GM12874 (cell line): Measurements from ENCODE around the gene RGS13.

ENCODE experiments used
- TF ChIP-seq, protein P1 (sequence below): IDR thresholded peaks from 2 replicates; pipeline ENCODE4 v1.5.1; 2011; ENCODE audit warnings: low read depth, mild to moderate bottlenecking, control low read depth, low read length, moderate library complexity; ENCODE audit not compliant: insufficient read depth

Gene RGS13

DNA sequence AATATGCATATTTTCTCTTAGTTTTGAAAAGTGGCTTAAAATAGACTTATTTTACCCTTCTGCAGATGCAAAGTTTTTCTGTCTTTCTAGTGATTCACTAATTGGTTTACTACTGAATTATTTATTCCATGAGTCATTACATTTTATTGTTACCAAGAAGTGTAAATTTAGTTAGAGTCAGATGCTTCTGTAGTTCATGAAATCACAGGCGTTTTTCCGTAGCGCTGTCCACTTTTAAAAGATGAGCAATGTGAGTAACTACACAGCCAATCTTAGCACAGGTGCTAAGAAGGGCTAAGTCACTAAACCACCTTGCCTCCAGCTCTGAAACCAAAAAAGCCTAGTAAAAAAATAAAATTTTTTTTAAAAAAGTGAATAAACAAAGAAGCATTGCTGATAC, 24.7 kb downstream of the RGS13 start:
- TF ChIP-seq, protein P1, sequence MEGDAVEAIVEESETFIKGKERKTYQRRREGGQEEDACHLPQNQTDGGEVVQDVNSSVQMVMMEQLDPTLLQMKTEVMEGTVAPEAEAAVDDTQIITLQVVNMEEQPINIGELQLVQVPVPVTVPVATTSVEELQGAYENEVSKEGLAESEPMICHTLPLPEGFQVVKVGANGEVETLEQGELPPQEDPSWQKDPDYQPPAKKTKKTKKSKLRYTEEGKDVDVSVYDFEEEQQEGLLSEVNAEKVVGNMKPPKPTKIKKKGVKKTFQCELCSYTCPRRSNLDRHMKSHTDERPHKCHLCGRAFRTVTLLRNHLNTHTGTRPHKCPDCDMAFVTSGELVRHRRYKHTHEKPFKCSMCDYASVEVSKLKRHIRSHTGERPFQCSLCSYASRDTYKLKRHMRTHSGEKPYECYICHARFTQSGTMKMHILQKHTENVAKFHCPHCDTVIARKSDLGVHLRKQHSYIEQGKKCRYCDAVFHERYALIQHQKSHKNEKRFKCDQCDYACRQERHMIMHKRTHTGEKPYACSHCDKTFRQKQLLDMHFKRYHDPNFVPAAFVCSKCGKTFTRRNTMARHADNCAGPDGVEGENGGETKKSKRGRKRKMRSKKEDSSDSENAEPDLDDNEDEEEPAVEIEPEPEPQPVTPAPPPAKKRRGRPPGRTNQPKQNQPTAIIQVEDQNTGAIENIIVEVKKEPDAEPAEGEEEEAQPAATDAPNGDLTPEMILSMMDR = no peak

DNA sequence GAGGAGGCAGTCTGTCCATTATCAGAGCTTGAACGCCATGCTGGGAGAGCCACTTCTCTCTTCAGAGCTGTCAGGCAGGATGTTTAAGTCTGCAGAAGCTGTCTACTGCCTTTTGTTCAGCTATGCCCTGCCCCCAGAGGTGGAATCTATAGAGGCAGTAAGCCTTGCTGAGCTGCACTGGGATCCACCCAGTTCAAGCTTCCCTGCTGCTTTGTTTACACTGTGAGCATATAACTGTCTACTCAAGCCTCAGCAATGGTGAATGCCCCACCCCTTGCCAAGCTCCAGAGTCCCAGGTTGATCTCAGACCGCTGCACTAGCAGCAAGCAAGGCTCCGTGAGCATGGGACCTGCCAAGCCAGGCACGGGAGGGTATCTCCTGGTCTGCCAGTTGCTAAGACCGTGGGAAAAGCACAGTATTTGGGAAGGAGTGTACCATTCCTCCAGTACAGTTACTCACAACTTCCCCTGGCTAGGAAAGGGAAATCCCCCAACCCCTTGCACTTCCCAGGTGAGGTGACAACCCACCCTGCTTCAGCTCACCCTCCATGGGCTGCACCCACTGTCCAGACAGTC, 32.5 kb downstream of the RGS13 start:
- TF ChIP-seq, protein P1 = no peak

DNA sequence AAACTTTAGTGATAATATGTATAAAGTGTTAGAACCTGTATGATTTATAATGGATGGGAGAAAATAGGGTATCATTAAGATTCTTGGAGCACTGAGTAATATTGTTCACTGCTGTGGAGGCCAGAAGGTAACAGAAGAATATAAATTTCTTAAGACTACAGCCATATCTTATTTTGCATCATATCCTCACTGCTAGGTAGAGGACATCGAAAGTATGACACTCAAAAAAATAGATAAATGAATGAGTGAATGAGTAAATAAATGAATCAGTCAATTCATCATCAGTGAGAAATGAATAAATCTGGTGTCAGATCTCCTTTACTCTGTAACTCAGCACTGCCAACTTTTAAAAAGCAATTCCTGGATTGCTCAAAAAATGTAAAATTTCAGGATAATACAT, 33.2 kb downstream of the RGS13 start:
- TF ChIP-seq, protein P1 = no peak

DNA sequence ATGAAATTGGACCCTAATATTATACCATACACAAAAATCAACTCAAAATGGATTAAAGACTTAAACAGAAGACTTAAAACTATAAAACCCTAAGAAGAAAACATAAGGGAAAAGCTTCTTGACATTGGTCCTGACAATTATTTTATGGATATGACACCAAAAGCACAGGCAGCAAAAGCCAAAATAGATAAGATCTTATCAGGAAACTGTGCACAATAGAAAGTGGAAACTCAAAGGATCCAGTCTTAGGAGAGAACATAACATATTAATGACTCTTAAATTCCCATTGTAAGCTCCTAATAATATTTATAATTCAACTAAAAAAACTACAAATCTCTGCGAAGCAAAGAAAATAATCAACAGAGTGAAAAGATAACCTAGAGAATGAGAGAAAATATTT, 39.8 kb downstream of the RGS13 start:
- TF ChIP-seq, protein P1 = no peak

DNA sequence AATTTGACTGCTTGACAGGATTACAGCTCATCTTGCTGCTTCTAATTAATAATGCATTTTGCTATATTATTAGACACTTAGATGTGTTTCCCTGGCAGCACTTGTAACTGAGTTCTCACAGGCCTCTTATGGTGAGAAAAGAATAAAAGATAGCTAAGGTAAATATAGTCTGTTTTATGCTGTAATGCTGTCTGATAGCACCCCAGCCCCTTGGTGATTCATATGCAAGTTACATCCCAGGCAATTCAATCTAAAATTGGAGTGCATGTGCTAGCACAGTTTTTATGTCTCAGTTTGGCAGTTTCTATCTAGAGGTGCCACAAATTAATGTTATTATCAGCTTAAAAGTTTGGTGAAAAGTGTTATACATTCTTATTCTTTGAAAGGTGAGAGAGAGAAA, 42.2 kb downstream of the RGS13 start:
- TF ChIP-seq, protein P1 = no peak

DNA sequence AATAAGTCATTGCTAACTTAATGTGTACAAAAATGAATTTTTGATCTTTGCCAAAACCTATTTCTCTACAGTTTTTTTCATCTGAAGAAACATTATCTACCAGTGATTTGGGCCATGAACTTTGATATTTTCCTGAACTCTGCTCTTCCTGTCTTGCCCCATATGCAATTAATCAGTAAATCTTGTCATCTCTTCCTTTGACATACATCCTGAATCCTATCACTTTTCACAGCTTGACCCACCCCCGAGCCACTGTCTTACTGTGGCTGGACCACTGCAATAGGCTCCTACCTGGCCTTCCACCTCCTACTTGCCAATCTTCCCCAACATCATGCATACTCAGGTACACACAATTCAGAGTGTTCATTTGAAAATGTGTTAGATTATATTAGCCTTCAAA, 46.4 kb downstream of the RGS13 start:
- TF ChIP-seq, protein P1 = no peak

DNA sequence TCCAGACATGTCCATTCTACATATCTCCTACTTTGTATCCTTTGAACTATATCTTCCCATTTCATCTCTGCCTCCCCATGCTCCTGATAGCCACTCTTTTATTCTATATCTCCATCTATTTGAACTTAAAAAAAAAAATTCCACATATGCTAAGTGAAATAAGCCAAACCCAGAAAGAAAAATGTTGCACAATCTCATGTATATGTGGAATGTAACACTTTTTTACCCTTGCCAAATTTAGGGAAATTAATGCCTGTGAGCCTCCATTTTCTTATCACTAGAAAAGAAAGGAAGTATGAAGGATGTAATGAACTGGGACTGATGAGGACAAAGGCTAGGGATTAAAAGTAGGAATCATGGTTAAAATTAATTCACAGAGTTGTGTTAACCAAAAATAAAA, 53.5 kb downstream of the RGS13 start:
- TF ChIP-seq, protein P1 = no peak

DNA sequence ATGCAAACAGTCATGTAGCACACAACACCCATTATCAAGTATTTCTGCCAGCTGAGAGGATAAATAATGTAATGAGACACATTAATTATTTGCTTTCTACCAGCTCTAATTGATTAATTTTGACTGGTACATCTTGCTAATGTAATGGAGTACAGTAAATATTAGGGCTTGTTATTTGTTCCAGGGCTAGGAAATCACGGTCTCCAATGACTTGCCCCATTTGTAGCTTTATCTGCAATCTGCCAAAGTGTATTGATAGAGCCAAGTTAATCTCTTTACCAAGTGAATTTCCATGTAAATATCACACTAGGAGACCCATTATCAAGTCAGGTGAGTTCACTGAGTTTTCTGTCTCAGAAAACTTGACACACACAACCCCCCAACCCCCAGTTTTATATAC, 55.1 kb downstream of the RGS13 start:
- TF ChIP-seq, protein P1 = no peak
